Measurements from ENCODE around the gene GPR162.

Gene GPR162

DNA sequence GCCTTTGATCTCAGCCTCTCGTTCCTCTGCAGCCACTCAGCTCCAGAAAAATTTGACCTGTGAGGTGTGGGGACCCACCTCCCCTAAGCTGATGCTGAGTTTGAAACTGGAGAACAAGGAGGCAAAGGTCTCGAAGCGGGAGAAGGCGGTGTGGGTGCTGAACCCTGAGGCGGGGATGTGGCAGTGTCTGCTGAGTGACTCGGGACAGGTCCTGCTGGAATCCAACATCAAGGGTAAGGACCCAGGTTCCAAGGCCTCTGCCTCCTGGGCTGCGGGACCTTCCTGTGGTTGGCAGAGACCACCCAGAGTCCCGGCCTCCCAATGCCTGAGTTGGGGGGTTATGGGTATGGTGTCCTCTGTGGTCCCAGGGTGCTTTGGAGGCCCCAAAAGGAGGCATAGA, 4.5 kb upstream of the GPR162 start:
- DNase-seq (ENCODE audit: low read depth, low spot score) = no peak
- TF ChIP-seq, protein P1, sequence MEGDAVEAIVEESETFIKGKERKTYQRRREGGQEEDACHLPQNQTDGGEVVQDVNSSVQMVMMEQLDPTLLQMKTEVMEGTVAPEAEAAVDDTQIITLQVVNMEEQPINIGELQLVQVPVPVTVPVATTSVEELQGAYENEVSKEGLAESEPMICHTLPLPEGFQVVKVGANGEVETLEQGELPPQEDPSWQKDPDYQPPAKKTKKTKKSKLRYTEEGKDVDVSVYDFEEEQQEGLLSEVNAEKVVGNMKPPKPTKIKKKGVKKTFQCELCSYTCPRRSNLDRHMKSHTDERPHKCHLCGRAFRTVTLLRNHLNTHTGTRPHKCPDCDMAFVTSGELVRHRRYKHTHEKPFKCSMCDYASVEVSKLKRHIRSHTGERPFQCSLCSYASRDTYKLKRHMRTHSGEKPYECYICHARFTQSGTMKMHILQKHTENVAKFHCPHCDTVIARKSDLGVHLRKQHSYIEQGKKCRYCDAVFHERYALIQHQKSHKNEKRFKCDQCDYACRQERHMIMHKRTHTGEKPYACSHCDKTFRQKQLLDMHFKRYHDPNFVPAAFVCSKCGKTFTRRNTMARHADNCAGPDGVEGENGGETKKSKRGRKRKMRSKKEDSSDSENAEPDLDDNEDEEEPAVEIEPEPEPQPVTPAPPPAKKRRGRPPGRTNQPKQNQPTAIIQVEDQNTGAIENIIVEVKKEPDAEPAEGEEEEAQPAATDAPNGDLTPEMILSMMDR (IDR thresholded peaks at IDR 0.05; ENCODE audit: insufficient read depth, low read length, missing control alignments) = no peak
- POLR2A ChIA-PET = interaction anchor here (0.8 kb wide), 1 partner anchor 51 kb away, joined by 3 read pairs; the partner anchor contains the start of gene PTMS
- H3K4me3 ChIP-seq (ENCODE audit: low read depth, low read length) = no peak overlapping the region
- CTCF ChIA-PET = interaction anchor here (1.1 to 1.7 kb wide), 3 partner anchors 9 to 64 kb away, joined by 3 to 12 read pairs (median 7); partner anchors contain the start of gene MLF2

DNA sequence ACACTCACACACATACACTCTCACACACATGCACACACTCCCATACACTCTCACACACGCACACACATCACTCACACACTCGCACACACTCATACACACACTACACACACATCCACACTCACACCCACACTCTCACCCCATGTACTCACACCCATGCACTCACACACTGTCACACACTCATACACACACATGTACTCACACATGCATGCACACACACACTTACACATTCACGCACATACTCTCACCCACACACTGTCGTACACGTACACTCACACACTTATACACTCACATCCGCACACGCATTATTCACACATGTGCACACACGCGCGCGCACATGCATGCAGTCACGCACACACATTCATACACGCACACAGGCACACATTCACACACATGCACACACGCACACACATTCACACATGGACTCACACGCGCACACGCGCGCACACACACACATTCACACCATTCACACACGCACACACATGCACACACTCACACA, 3.9 kb upstream of the GPR162 start:
- POLR2A ChIA-PET = no interaction called here
- DNase-seq (ENCODE audit: low read depth, low spot score) = no peak
- TF ChIP-seq, protein P1 (IDR thresholded peaks at IDR 0.05; ENCODE audit: insufficient read depth, low read length, missing control alignments) = no peak
- no peak overlapping the region for H3K4me3 ChIP-seq (ENCODE audit: low read depth, low read length)
- CTCF ChIA-PET = no interaction called here

DNA sequence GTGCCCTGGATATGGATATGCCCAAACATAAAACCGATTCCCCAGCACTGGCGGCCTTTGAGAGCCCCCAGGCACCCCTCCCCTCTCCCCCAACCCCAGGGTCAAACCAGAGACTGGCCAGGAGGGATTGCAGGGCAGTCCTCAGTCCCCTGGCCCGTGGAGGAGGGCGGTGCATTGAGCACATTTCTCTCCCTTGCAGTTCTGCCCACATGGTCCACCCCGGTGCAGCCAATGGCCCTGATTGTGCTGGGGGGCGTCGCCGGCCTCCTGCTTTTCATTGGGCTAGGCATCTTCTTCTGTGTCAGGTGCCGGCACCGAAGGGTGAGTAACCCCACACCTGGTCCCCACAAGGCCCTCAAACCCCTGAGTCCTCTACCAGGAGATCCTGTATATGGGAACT, 3.4 kb upstream of the GPR162 start:
- POLR2A ChIA-PET = no interaction called here
- CTCF ChIA-PET = no interaction called here
- no peak overlapping the region for H3K4me3 ChIP-seq (ENCODE audit: low read depth, low read length)
- DNase-seq (ENCODE audit: low read depth, low spot score) = no peak
- TF ChIP-seq, protein P1 (IDR thresholded peaks at IDR 0.05; ENCODE audit: insufficient read depth, low read length, missing control alignments) = no peak

DNA sequence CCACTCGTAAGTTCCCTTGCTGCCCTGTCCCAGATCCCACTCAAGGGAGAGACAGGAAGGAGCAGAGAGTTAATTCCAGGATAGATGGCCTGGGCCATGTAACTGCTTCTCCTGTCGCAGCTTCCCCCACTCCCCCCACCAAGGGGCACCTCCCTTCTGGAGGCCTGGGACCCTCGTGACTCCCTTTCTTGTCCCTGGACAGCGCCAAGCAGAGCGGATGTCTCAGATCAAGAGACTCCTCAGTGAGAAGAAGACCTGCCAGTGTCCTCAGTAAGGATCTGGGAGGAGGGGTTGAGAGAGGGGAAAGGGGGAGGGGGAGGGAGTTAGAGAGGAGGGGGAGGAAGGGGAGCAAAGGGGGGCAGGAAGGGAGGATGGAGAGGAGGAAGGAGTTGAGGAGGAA, 3.0 kb upstream of the GPR162 start:
- no peak overlapping the region for H3K4me3 ChIP-seq (ENCODE audit: low read depth, low read length)
- no peak for DNase-seq (ENCODE audit: low read depth, low spot score)
- TF ChIP-seq, protein P1 (IDR thresholded peaks at IDR 0.05; ENCODE audit: insufficient read depth, low read length, missing control alignments) = no peak
- CTCF ChIA-PET = no interaction called here
- POLR2A ChIA-PET = no interaction called here

DNA sequence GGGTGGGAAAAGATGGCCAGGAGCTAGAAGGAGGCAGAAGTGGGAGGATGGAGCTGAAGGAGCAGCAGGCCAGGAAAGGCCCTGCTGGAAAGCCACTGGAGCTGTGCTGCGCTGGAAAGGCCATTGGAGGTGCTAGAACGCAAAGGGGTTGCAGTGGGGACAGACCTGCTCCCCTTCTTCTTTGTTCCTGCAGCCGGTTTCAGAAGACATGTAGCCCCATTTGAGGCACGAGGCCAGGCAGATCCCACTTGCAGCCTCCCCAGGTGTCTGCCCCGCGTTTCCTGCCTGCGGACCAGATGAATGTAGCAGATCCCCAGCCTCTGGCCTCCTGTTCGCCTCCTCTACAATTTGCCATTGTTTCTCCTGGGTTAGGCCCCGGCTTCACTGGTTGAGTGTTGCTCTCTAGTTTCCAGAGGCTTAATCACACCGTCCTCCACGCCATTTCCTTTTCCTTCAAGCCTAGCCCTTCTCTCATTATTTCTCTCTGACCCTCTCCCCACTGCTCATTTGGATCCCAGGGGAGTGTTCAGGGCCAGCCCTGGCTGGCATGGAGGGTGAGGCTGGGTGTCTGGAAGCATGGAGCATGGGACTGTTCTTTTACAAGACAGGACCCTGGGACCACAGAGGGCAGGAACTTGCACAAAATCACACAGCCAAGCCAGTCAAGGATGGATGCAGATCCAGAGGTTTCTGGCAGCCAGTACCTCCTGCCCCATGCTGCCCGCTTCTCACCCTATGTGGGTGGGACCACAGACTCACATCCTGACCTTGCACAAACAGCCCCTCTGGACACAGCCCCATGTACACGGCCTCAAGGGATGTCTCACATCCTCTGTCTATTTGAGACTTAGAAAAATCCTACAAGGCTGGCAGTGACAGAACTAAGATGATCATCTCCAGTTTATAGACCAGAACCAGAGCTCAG, 2.3 kb upstream of the GPR162 start:
- POLR2A ChIA-PET = no interaction called here
- TF ChIP-seq, protein P1 (IDR thresholded peaks at IDR 0.05; ENCODE audit: insufficient read depth, low read length, missing control alignments) = no peak
- CTCF ChIA-PET = interaction anchor here (2.1 to 17.9 kb wide), 3 partner anchors 8 to 66 kb away, joined by 11 to 304 read pairs (median 12); partner anchors contain the start of genes MLF2 and PTMS
- no peak overlapping the region for H3K4me3 ChIP-seq (ENCODE audit: low read depth, low read length)
- DNase-seq (ENCODE audit: low read depth, low spot score) = no peak

DNA sequence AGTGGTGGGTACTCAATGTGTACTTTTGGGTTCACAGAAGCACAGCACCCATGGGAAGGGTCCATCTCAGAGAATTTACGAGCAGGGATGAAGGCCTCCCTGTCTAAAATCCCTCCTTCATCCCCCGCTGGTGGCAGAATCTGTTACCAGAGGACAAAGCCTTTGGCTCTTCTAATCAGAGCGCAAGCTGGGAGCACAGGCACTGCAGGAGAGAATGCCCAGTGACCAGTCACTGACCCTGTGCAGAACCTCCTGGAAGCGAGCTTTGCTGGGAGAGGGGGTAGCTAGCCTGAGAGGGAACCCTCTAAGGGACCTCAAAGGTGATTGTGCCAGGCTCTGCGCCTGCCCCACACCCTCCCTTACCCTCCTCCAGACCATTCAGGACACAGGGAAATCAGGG, 1.5 kb upstream of the GPR162 start:
- no peak overlapping the region for H3K4me3 ChIP-seq (ENCODE audit: low read depth, low read length)
- ChIA-PET POLR2A (interaction anchor here (0.7 kb wide), 1 partner anchor 87 kb away, joined by 3 read pairs; no protein-coding TSS in a partner anchor), CTCF (interaction anchor here (1.2 to 17.9 kb wide), 5 partner anchors 9 to 84 kb away, joined by 4 to 304 read pairs (median 11); partner anchors contain the start of genes MLF2 and PTMS)
- no peak for DNase-seq (ENCODE audit: low read depth, low spot score)
- TF ChIP-seq, protein P1 (IDR thresholded peaks at IDR 0.05; ENCODE audit: insufficient read depth, low read length, missing control alignments) = no peak
